B cell (primary cell): ENCODE results near the gene HEXD. TPM values are rescaled to one million over a fixed set of nuclear protein-coding genes. Genes with fewer than 3 reads are reported as not detected.

Source experiments
- ATAC-seq: fragments of 200-7000 bp; cut with Tn5 transposase; one replicate; pipeline ENCODE4 v1.10.0; 2021; ENCODE audit warnings: low read depth, mild to moderate bottlenecking, moderate number of reproducible peaks, moderate library complexity
- CTCF ChIA-PET: fragments of 350-600 bp; sonication (Branson Sonifier 250); formaldehyde crosslinking; loops from one replicate; lab custom pipeline; 2021; ENCODE audit warnings: antibody characterized with exemption, inconsistent platforms; lab: Charles Lee
- POLR2A ChIA-PET: fragments of 350-600 bp; sonication (Branson Sonifier 250); formaldehyde crosslinking; loops from one replicate; lab custom pipeline; 2021; ENCODE audit warnings: antibody characterized with exemption; lab: Charles Lee
- DNase-seq: peaks from one replicate; pipeline ENCODE4 v3.0.0; 2013
- H2AFZ ChIP-seq: 2 replicates; pipeline ENCODE4 v1.6.1; 2012; ENCODE audit warnings: mild to moderate bottlenecking, low read depth, low read length; ENCODE audit not compliant: insufficient read depth, poor library complexity, severe bottlenecking
- H3K27ac ChIP-seq, 2 donors: 1 replicate in 1 of 2; 2 replicates in 1 of 2; pipeline ENCODE4 v1.5.1; 2012 to 2013; ENCODE audit warnings: low read length in 2 of 2, mild to moderate bottlenecking in 2 of 2, moderate library complexity in 1 of 2
- H3K27me3 ChIP-seq, 4 experiments: fragments of 200-600 bp in 1 of 4; sonication (generic) in 1 of 4; replicated peaks in 1 of 4; 1 replicate in 2 of 4; 2 replicates in 2 of 4; pipeline versions ENCODE4 v1.6.1 to v1.7.0; 2013 to 2016; ENCODE audit warnings: low read length in 3 of 4, mild to moderate bottlenecking in 2 of 4, mixed read lengths in 1 of 4, moderate library complexity in 1 of 4; ENCODE audit not compliant: insufficient read depth in 4 of 4, control insufficient read depth in 3 of 4; ENCODE audit errors: control extremely low read depth in 1 of 4
- H3K36me3 ChIP-seq, 2 experiments: replicated peaks in 1 of 2; 1 replicate in 1 of 2; 2 replicates in 1 of 2; pipeline versions ENCODE4 v1.6.1 to v1.7.1; 2013; ENCODE audit warnings: low read length in 1 of 2; ENCODE audit not compliant: insufficient read depth in 2 of 2, control insufficient read depth in 1 of 2; ENCODE audit errors: control extremely low read depth in 1 of 2, extremely low read depth in 1 of 2
- H3K4me1 ChIP-seq, 2 donors: fragments of 200-600 bp in 1 of 2; sonication (generic) in 1 of 2; 1 replicate in 1 of 2; 2 replicates in 1 of 2; pipeline versions ENCODE4 v1.5.1 to v1.6.1; 2013 to 2017; ENCODE audit warnings: low read length in 2 of 2; ENCODE audit not compliant: control insufficient read depth in 2 of 2, insufficient read depth in 2 of 2
- H3K4me2 ChIP-seq: replicated peaks from 2 replicates; pipeline ENCODE3; 2012; ENCODE audit warnings: mild to moderate bottlenecking, low read depth, low read length; ENCODE audit not compliant: poor library complexity, severe bottlenecking
- H3K4me3 ChIP-seq, 5 experiments: fragments of 200-600 bp in 1 of 5; sonication (generic) in 1 of 5; 1 replicate in 3 of 5; 2 replicates in 2 of 5; pipeline versions ENCODE4 v1.5.1 to v1.7.0; 2011 to 2016; ENCODE audit warnings: low read length in 4 of 5, mild to moderate bottlenecking in 4 of 5, low read depth in 2 of 5, control low read depth in 1 of 5, moderate library complexity in 1 of 5; ENCODE audit not compliant: insufficient read depth in 1 of 5; ENCODE audit errors: control extremely low read depth in 1 of 5, extremely low read depth in 1 of 5
- H3K79me2 ChIP-seq: fragments of 200-600 bp; sonication (generic); one replicate; pipeline ENCODE4 v1.6.0; 2016; ENCODE audit warnings: low read length; ENCODE audit not compliant: control insufficient read depth, insufficient read depth
- H3K9ac ChIP-seq: fragments of 200-600 bp; sonication (generic); 2 replicates; pipeline ENCODE4 v1.6.1; 2017; ENCODE audit warnings: mild to moderate bottlenecking, low read length, moderate library complexity
- H3K9me3 ChIP-seq, 3 donors: one replicate each; pipeline versions ENCODE4 v1.6.1 to v1.7.1; 2013; ENCODE audit warnings: low read length in 2 of 3; ENCODE audit not compliant: control insufficient read depth in 2 of 3, insufficient read depth in 1 of 3; ENCODE audit errors: control extremely low read depth in 1 of 3
- H4K20me1 ChIP-seq: 2 replicates; pipeline ENCODE4 v1.6.0; 2012; ENCODE audit warnings: mild to moderate bottlenecking, low read length; ENCODE audit not compliant: insufficient read depth, control insufficient read depth, poor library complexity, severe bottlenecking
- H3K27ac Mint-ChIP-seq: one replicate; pipeline ENCODE4 v1.8.0; 2021; ENCODE audit warnings: mixed read lengths
- H3K27me3 Mint-ChIP-seq: one replicate; pipeline ENCODE4 v1.8.0; 2021; ENCODE audit warnings: mixed read lengths
- H3K4me1 Mint-ChIP-seq: one replicate; pipeline ENCODE4 v1.8.0; 2021; ENCODE audit warnings: mixed read lengths
- H3K4me3 Mint-ChIP-seq: one replicate; pipeline ENCODE4 v1.8.0; 2021; ENCODE audit warnings: mixed read lengths
- H3K9me3 Mint-ChIP-seq: one replicate; pipeline ENCODE4 v1.8.0; 2022; ENCODE audit warnings: mixed read lengths; ENCODE audit not compliant: insufficient read depth
- CTCF ChIP-seq: fragments of 200-600 bp; IDR thresholded peaks from one replicate; pipeline ENCODE4 v1.8.0; 2022; ENCODE audit warnings: antibody characterized with exemption, mild to moderate bottlenecking
- EZH2 ChIP-seq: IDR thresholded peaks from 2 replicates; pipeline ENCODE4 v1.6.1; 2012; ENCODE audit warnings: borderline replicate concordance, low read depth, mild to moderate bottlenecking, moderate library complexity, low read length; ENCODE audit not compliant: insufficient read depth, poor library complexity, severe bottlenecking
- WGBS: methylation state at CpG from one replicate; pipeline ENCODE4 v1.1.5; 2013; ENCODE audit warnings: missing lambda C conversion rate; ENCODE audit not compliant: insufficient coverage; 5-methylcytosine and 5-hydroxymethylcytosine counted together
- intact Hi-C: fragments of 100-400 bp; cut with micrococcal nuclease; formaldehyde crosslinking; loops from one replicate; pipeline ENCODE4 v1.10.0; 2022
- polyA plus RNA-seq: library from polyadenylated mRNA; depleted of rRNA; stranded (reverse); fragments of >200 nt; gene quantifications from 2 replicates; pipeline ENCODE4 v1.2.3, GENCODE V29; 2012
- total RNA-seq, 2 donors: library from RNA; stranded (reverse); fragments of 120-200 nt in 1 of 2; gene quantifications; 1 replicate in 1 of 2; 2 replicates in 1 of 2; pipeline versions ENCODE4 v1.2.3 to v1.2.4, GENCODE V29; 2013 to 2022

HEXD gene
- total and polyA plus RNA-seq, 2 donors (not counting 1 experiment from before 2014, with no cell fraction given), result 128 to 317 TPM

GRCh38 chr17:82384051-82384729, 34.0 kb upstream of the HEXD start:
- no peaks in the 10 kb centered on the region for H3K9me3 ChIP-seq
- H3K4me2 ChIP-seq, result no peak overlapping the region
- no peak for DNase-seq
- no peak overlapping the region for H3K9ac ChIP-seq
- Mint-ChIP-seq H3K27ac (no peak overlapping the region), H3K9me3 (no peaks in the 10 kb centered on the region), H3K4me1 (peaks cover 3% of the 10 kb centered on the region), H3K4me3 (no peak overlapping the region), H3K27me3 (peaks cover 15% of the 10 kb centered on the region)
- CTCF ChIA-PET, result interaction anchor here (0.7 kb wide), 1 partner anchor 14 kb away, joined by 3 read pairs; no protein-coding TSS in a partner anchor
- no peaks in the 10 kb centered on the region for H3K36me3 ChIP-seq
- H3K4me3 ChIP-seq, result no peak overlapping the region
- no peaks in the 10 kb centered on the region for H4K20me1 ChIP-seq
- H3K27me3 ChIP-seq, result peaks cover 0 to 44% (median 4%) of the 10 kb centered on the region in 4 experiments
- H2AFZ ChIP-seq, result no peak overlapping the region
- POLR2A ChIA-PET, result no interaction called here
- no peak overlapping the region for H3K27ac ChIP-seq
- H3K79me2 ChIP-seq, result no peaks in the 10 kb centered on the region
- 74% methylated on average over 20 of the region's 22 CpGs for WGBS
- intact Hi-C loops, result no loop called here
- no peak for TF ChIP-seq EZH2
- TF ChIP-seq CTCF, result no peak
- H3K4me1 ChIP-seq, result no peaks in the 10 kb centered on the region
- no peak for ATAC-seq

- ATAC-seq (no peak), DNase-seq (no peak)
- Mint-ChIP-seq H3K27ac (no peak overlapping the region), H3K9me3 (no peaks in the 10 kb centered on the region), H3K27me3 (peaks cover 12% of the 10 kb centered on the region), H3K4me3 (no peak overlapping the region), H3K4me1 (peaks cover 2% of the 10 kb centered on the region)
- 65% methylated on average over 26 of the region's 26 CpGs for WGBS
- Histone ChIP-seq H3K9me3 (no peaks in the 10 kb centered on the region), H3K4me1 (no peaks in the 10 kb centered on the region), H3K27ac (no peak overlapping the region), H3K79me2 (no peaks in the 10 kb centered on the region), H3K36me3 (no peaks in the 10 kb centered on the region), H2AFZ (no peak overlapping the region), H3K27me3 (peaks cover 0 to 39% (median 4%) of the 10 kb centered on the region in 4 experiments), H3K4me3 (no peak overlapping the region), H3K9ac (no peak overlapping the region), H4K20me1 (no peaks in the 10 kb centered on the region), H3K4me2 (no peak overlapping the region)
- intact Hi-C loops, result no loop called here
- ChIA-PET POLR2A (no interaction called here), CTCF (no interaction called here)
- TF ChIP-seq CTCF (no peak), EZH2 (no peak)
These were observed 33.2 kb upstream of the HEXD start for GRCh38 chr17:82384730-82385481.
